ENCODE measurements around the gene PPP1R17.

DNA sequence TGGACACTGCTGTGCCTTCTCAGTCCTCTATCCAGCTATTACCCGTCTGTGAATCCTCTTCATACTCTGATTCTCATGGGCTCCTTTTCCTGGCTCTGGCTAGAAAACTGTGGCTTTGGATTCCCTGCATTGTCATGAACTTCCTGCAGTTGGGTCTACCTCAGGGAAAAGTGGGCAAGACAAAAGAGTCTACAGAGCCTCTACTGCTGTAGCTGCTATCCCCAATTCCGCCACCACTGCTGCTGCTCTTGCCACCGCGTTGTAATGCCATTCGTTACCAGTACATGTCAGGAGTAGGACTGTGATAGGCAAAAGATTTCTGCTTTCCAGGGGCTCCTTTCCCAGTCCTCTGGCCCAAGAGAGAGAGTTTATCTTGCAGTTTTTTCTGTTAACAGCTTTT is 23.9 kb upstream of the PPP1R17 start:
- TF ChIP-seq, protein P1, sequence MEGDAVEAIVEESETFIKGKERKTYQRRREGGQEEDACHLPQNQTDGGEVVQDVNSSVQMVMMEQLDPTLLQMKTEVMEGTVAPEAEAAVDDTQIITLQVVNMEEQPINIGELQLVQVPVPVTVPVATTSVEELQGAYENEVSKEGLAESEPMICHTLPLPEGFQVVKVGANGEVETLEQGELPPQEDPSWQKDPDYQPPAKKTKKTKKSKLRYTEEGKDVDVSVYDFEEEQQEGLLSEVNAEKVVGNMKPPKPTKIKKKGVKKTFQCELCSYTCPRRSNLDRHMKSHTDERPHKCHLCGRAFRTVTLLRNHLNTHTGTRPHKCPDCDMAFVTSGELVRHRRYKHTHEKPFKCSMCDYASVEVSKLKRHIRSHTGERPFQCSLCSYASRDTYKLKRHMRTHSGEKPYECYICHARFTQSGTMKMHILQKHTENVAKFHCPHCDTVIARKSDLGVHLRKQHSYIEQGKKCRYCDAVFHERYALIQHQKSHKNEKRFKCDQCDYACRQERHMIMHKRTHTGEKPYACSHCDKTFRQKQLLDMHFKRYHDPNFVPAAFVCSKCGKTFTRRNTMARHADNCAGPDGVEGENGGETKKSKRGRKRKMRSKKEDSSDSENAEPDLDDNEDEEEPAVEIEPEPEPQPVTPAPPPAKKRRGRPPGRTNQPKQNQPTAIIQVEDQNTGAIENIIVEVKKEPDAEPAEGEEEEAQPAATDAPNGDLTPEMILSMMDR (IDR thresholded peaks at IDR 0.05; ENCODE audit: poor library complexity, severe bottlenecking): no peak
- TF ChIP-seq MXI1 (conservative IDR thresholded peaks at IDR 0.05; ENCODE audit: poor library complexity, severe bottlenecking): no peak
- no peak for TF ChIP-seq EP300 (conservative IDR thresholded peaks at IDR 0.05; ENCODE audit: poor library complexity, severe bottlenecking)
- no peak for TF ChIP-seq POLR2AphosphoS5 (IDR thresholded peaks at IDR 0.05)
- no peak for TF ChIP-seq EZH2 (IDR thresholded peaks at IDR 0.05; ENCODE audit: borderline replicate concordance, insufficient read depth, low read length, poor library complexity, severe bottlenecking)
- TF ChIP-seq SMC3 (conservative IDR thresholded peaks at IDR 0.05; ENCODE audit: poor library complexity): no peak

Data from neural cell (in vitro differentiated cells).